Measurements from ENCODE around the gene RNF17.

Gene RNF17

DNA sequence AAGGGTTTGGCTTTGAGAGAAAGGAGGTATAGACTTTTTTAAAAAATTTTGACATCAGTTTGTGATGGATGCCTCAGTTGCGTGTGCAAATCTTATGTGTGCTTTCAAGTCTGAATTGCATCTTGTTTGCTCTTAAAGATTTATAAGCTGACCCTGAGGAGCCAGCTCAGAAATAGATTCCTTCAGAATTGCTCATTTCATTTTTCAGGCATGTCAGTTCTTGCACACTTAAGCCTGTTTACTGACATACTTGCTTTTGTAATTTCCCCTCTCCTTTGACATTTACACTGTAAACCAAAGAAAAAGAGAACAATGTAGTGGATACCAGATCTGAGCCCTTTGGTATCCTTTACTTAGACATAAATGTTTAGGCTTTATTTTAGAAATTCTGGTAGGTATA is 87.6 kb downstream of the RNF17 start:
- DNase-seq, result no peak

DNA sequence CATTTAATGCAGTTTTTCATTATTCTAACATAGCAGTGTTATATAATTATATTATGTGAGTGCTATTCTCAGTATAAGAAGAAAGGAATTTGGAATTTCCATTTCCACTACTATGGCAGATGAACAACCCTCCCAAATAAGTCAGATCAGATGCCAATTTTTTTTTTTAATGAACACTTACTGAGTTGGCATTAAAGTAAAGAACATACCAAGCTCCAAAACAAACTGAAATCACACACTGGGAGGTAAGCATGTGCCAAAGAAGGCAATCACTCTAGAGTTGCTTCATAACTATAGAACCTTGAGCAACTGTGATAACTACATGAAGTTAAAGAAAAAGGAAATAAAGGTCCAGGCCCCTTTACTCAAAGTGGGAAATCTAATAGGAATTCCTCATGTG is 90.3 kb downstream of the RNF17 start:
- no peak for DNase-seq

DNA sequence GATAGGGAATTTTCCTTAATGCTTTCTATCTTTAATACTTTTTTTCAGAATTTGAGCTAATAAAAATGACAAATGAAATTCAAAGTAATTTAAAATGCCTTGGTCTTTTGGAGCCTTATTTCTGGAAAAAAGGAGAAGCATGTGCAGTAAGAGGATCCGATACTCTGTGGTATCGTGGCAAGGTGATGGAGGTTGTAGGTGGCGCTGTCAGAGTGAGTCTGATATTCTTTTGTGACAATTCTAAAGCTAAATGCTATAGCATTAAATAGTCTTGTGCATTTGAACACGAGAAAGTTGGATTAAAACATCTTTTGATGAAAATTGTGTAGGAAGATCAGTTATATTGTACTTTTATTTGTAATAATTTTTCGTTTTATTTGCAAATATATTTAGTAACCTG is 95.0 kb downstream of the RNF17 start:
- no peak for DNase-seq

GRCh38 chr13:24860770-24861169 is 96.8 kb downstream of the RNF17 start:
- no peak for DNase-seq

DNA sequence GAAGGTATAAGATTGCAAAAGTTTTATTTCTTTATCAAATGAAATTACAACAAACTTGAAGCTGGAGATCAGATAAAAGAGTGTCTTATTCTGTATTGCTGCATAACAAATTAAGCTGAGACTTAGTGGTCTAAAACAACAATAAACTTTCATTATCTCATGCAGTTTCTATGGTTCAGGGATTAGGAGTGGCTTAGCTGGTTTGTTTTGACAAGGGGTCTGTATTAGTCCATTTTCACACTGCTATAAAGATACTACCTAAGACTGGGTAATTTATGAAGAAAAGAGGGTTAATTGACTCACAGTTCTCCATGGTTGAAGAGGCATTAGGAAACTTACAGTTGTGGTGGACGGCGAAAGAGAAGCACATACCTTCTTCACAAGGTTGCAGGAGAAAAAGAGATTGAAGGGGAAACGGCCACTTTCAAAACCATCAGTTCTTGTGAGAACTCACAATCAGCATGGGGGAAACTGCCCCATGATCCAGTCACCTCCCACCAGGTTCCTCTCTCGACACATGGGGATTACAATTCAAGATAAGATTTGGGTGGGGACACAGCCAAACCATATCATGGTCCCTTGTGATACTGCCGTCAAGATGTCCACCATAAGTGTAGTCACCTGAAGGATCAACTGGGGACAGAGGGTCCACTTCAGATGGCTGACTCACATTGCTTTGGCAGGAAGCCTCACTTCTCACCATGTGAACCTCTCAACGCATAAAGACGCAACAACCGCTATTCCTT is 97.8 kb downstream of the RNF17 start:
- no peak for DNase-seq

DNA sequence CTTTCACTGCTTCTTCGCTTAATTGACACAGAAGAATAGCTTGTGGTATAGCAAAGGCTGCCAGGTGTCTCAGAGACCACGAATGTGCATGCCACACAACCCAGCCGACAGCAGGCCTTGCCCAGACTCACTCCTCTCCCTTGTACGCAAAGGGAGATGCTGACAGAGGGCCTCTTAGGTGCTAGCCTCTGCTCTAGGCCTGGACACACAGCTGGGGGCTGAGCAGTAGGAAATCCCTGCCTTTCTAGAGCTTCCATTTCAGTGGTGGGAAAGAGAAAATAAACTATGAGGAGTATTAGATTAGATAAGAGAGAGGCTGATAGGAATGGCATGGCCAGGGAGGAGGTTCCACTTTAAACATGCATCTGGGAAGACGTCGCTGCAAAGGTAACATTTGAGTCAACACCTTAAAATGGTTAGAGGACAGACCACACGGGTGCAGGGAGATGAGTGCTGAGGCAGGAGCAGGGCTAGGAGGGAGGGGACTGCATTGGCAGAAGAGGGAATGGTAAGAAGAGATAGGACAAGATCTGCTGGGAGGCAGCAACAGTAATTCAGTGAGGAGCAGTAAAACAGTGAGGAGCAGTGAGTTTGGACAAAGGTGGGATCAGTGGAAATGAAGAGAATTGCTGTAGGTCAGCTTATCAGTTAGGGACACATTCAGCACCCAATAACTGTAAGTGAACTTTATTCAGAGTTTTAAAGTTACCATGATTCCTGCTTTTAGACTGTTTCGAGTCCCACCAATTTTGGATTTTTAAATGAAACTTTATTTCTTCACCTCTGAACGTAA is 100.0 kb downstream of the RNF17 start:
- DNase-seq, result no peak

GRCh38 chr13:24864579-24864978 is 100.6 kb downstream of the RNF17 start:
- no peak for DNase-seq

- peak in 1 of 58 donors; percentile 3 for DNase-seq
Observed at GRCh38 chr13:24865163-24865953, 101.4 kb downstream of the RNF17 start.

GRCh38 chr13:24866488-24866887 is 102.5 kb downstream of the RNF17 start:
- no peak for DNase-seq

DNA sequence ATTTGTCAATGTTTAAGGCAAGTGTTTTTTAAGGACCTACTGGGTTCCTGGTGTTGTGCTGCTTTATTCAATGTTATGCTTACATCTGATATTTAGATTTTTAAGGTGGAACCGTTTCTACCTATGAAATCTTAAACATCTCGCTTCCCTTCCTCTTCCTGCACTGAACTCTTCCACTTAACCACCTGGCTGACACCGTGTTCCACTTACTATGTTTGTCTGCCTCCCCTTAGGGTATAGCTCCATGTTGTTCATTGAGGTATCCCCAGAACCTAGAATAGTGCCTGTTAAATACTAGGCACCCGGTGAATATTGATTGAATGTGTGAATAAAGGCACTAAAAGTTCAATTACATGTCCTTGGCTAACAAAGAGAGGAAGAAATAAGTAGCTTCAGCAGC is 104.9 kb downstream of the RNF17 start:
- DNase-seq, result no peak

GRCh38 chr13:24870380-24870760 is 106.4 kb downstream of the RNF17 start:
- no peak for DNase-seq

DNA sequence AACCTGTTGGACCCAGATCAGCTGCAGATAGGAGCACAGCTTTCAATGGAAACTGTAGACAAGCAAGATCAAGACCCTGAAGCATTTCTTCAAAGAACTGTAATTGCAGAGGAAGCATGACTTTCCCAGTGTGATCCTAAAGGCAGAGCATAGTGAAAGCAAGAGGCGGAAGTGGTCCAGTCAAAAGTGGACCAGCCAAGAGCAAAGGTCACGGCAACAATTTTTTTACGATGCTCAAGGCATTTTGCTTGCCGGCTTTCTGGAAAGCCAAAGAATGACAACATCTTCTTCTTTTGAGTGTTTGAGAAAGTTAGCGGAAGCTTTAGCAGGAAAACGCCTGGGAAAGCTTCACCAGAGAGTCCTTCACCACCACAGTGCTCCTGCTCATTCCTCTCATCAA is 111.6 kb downstream of the RNF17 start:
- DNase-seq, result no peak

- no peak for DNase-seq
Observed at GRCh38 chr13:24877531-24877930, 113.6 kb downstream of the RNF17 start.

DNA sequence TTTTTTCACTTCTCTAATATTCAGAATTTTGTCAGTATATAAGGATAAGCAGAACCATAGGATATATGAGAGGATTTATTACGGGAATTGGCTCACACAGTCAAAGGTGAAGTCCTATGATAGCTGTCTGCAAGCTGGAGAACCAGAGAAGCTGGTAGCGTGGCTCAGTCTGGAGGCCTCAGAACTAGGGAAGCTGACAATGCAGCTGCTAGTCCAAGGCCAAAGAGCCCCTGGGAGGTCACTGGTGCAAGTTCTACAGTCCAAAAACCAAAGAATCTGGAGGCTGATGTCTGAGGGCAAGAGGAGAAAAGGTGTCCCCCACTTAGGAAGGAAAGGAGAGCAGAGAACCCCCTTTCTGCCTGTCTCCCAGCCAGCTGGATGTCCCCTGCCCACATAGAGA is 114.4 kb downstream of the RNF17 start:
- DNase-seq, result no peak

DNA sequence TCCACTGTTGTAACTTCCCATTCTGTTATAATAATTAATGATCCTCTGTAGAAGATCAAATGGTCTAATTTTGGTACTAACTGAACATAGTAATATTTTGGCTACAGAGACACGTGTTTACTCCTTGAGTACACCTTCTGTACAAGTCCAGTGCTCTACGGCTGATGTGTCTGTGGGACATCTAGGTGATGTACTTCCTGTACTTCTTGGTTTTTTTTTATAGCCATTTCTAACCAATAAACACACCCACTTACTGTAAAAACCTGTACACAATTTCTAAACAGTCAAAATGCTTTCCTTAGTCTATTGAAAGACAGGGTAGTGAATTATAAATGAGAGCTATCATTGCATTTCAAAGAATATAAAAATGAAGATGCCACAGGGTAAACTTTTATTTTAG is 118.7 kb downstream of the RNF17 start:
- no peak for DNase-seq

DNA sequence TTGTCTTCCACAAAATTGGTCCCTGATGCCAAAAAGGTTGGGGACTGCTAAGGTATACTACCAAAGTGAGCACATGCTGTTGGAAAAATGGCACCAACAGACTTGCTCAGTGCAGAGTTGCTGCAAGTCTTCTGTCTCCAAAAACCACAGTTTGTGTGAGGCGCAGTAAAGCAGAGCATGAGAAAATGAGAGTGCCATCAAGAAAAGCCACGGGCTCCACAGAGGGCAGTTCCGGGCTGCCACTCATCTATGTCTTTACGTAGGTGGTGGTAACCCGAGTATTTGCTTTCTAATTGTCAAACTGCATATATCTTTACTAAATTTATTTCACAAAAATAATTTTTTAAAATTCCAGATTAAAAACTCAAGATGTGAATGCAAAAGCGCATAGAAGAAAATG is 123.8 kb downstream of the RNF17 start:
- DNase-seq, result no peak

- no peak for DNase-seq
Observed at GRCh38 chr13:24888291-24888931, 124.4 kb downstream of the RNF17 start.

- DNase-seq, result no peak
Observed at GRCh38 chr13:24890256-24890655, 126.3 kb downstream of the RNF17 start.

DNA sequence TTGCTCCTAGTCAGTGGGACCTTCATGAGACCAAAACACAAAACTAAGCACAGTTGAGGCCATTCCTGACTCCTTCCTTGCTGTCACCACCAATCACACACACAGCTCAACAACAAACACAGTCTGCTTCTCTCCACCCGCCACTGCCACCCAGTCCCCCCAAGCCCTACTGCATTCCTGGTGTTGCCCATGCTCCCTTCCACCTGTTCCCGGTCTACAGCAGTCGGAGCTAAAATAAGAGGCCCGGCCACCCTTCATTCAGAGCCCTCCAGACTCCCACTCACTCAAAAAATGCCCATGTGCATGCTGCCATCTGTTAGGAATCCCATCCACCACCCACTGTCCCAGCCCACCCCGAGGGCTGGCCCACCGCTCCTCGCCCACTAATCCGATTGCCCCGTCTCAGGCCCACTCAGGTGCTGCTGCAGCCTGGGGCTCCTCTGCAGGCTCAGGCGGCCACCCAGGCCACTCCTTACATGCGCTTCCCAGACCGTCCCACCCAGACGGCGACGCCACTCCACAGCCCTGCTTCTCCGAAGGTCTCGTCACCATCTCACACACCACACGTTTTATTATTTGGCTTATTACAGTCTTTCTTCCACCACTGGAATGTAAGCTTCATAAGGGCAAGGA is 127.6 kb downstream of the RNF17 start:
- DNase-seq, result no peak

DNA sequence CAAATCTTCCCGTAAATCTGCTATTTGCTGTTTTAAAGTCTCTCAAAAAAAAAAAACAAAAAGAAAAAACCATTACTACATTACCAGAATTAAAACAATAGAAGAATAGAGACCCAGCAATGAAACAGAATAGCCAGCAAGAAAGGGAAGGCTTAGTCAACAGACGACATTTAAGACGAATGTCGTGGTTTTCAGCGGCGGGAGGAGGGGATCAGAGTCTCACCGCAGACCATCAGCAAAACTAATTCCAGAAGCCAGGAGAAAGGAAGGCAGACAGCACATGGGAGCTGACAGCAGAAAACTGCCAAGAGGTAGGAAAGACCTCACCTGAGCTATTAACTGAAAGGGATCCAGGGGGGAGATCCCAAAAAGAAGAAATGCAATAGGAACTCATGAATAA is 128.9 kb downstream of the RNF17 start:
- no peak for DNase-seq

GRCh38 chr13:24893863-24894262 is 129.9 kb downstream of the RNF17 start:
- peak in 1 of 58 donors; percentile 10 for DNase-seq
